ENCODE data around the gene ARHGAP5. TPM values are rescaled to one million over a fixed set of nuclear protein-coding genes. Genes with fewer than 3 reads are reported as not detected.

ARHGAP5 gene
- total and polyA plus RNA-seq, 2 donors from 2014 or later, result 17.7 to 142 TPM

- Histone ChIP-seq H3K27ac (ENCODE audit: low read depth in 2 of 2, low read length in 2 of 2) (no peak overlapping the region), H3K4me3 (ENCODE audit: low read length in 3 of 3) (no peak overlapping the region), H3K4me1 (ENCODE audit: control insufficient read depth in 2 of 3, insufficient read depth in 2 of 3, low read depth in 1 of 3, low read length in 3 of 3) (no peaks in the 10 kb centered on the region), H3K9me3 (ENCODE audit: control insufficient read depth in 2 of 3, insufficient read depth in 1 of 3, low read length in 3 of 3) (no peaks in the 10 kb centered on the region), H3K9ac (ENCODE audit: low read length in 3 of 3) (no peak overlapping the region), H3K36me3 (ENCODE audit: control insufficient read depth in 2 of 3, insufficient read depth in 3 of 3, low read length in 3 of 3) (no peaks in the 10 kb centered on the region), H3K27me3 (ENCODE audit: control insufficient read depth, insufficient read depth, low read length) (no peaks in the 10 kb centered on the region)
- FAIRE-seq, result no peak
- no peak for DNase-seq
- intact Hi-C loops (cut with DNase I), result no loop called here
- TF ChIP-seq CTCF (IDR thresholded peaks at IDR 0.05; ENCODE audit: borderline replicate concordance, extremely low read depth, insufficient read depth), result no peak
Measured at GRCh38 chr14:32068708-32069107, 8.4 kb upstream of the ARHGAP5 start.

GRCh38 chr14:32070282-32070681 is 6.8 kb upstream of the ARHGAP5 start:
- Histone ChIP-seq H3K36me3 (ENCODE audit: control insufficient read depth in 2 of 3, insufficient read depth in 3 of 3, low read length in 3 of 3) (no peaks in the 10 kb centered on the region), H3K4me3 (ENCODE audit: low read length in 3 of 3) (no peak overlapping the region), H3K9me3 (ENCODE audit: control insufficient read depth in 2 of 3, insufficient read depth in 1 of 3, low read length in 3 of 3) (no peaks in the 10 kb centered on the region), H3K27ac (ENCODE audit: low read depth in 2 of 2, low read length in 2 of 2) (no peak overlapping the region), H3K4me1 (ENCODE audit: control insufficient read depth in 2 of 3, insufficient read depth in 2 of 3, low read depth in 1 of 3, low read length in 3 of 3) (peaks cover 0 to 5% (median 0%) of the 10 kb centered on the region in 3 donors), H3K27me3 (ENCODE audit: control insufficient read depth, insufficient read depth, low read length) (no peaks in the 10 kb centered on the region), H3K9ac (ENCODE audit: low read length in 3 of 3) (no peak overlapping the region)
- intact Hi-C loops (cut with DNase I), result loop anchor here (10.0 kb wide), 1 partner anchor 145 kb away; no protein-coding TSS in a partner anchor
- FAIRE-seq (no peak), DNase-seq (no peak)
- no peak for TF ChIP-seq CTCF (IDR thresholded peaks at IDR 0.05; ENCODE audit: borderline replicate concordance, extremely low read depth, insufficient read depth)

- Histone ChIP-seq H3K9me3 (ENCODE audit: control insufficient read depth in 2 of 3, insufficient read depth in 1 of 3, low read length in 3 of 3) (no peaks in the 10 kb centered on the region), H3K27ac (ENCODE audit: low read depth in 2 of 2, low read length in 2 of 2) (no peak overlapping the region), H3K36me3 (ENCODE audit: control insufficient read depth in 2 of 3, insufficient read depth in 3 of 3, low read length in 3 of 3) (no peaks in the 10 kb centered on the region), H3K27me3 (ENCODE audit: control insufficient read depth, insufficient read depth, low read length) (no peaks in the 10 kb centered on the region), H3K9ac (ENCODE audit: low read length in 3 of 3) (no peak overlapping the region), H3K4me3 (ENCODE audit: low read length in 3 of 3) (no peak overlapping the region), H3K4me1 (ENCODE audit: control insufficient read depth in 2 of 3, insufficient read depth in 2 of 3, low read depth in 1 of 3, low read length in 3 of 3) (peaks cover 0 to 5% (median 2%) of the 10 kb centered on the region in 3 donors)
- no peak for TF ChIP-seq CTCF (IDR thresholded peaks at IDR 0.05; ENCODE audit: borderline replicate concordance, extremely low read depth, insufficient read depth)
- intact Hi-C loops (cut with DNase I), result loop anchor here (10.0 kb wide), 1 partner anchor 148 kb away; no protein-coding TSS in a partner anchor
- FAIRE-seq, result no peak
- no peak for DNase-seq
Measured at GRCh38 chr14:32072676-32073075, 4.4 kb upstream of the ARHGAP5 start.

All from kidney (tissue), 14 donors.